Amniotic epithelial cell (primary cell): ENCODE data around the gene SUN2.
A peak's percentile ranks its signal among the peaks of the same experiment; 100 is the strongest.

Experiments used
- DNase-seq: peaks from one replicate; pipeline ENCODE4 v3.0.0-alpha.2; 2010; ENCODE audit warnings: low read depth

SUN2 gene

DNA sequence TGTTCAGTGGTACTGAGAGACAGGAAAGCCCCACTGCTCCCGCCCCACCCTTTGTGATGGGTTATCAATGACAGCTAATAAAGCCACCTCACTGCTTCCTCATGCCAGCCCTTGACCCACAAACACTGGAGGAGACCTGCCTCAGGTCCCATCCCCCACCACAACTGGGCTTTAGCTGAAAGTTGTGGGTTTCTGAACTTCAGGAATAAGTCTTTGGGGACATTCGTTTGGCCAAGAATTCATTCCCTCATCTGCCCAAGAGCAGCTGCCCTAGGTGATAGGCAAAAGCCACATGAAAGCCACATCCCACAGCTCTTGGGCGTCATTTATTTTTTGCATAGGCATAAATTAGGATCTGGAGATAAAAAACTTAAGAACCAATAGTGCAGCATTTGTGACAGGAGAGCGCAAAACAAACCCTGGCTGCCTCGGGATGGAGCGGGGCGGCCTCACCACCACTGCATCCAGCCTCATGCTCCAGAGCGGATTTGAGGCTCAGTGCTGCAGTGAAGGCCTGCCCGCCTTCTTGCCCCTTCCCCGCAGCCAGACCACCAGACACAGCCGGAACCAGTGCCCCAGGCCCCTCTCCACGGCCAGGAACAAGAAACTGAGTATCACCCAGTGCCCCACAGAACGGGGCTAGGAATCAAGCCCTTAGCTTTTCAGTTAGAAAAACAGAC lies 21.2 kb downstream of the SUN2 start:
- no peak for DNase-seq

DNA sequence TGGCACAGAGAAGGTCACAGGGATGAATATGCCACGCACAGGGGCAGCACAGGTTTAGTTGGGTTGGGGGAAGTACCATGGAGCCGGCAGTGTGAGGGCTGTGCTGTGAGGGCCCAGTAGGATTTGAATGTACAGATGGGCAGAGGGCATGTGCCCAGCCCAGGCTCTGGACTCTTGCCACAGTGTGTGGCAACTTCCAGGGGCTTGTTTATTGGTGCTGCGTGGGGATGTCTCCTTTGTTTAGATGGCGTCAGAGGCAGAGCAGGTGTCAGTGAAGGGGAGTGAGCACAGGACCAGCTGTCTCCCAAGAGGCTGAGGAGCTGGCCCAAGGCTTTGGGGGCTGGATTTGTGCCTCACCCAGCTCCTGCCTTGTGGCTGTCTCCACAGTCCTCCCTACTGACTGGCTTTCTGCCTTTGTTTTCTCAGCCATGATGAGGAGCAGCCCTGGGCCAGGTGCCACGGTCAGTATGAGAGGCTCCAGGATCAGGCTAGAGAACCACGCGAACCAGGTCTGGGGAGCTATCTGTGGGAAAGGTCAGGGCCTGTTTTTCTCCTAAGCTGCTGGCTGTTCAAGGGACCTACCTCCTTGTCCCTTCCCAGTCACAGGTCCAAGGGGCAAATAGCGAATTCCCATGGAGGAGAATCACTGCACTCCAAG lies 21.9 kb downstream of the SUN2 start:
- peak; percentile 90 for DNase-seq

GRCh38 chr22:38733329-38733723 lies 22.5 kb downstream of the SUN2 start:
- peak; percentile 40 for DNase-seq

- no peak for DNase-seq
Observed at GRCh38 chr22:38732251-38732815, 23.5 kb downstream of the SUN2 start.

DNA sequence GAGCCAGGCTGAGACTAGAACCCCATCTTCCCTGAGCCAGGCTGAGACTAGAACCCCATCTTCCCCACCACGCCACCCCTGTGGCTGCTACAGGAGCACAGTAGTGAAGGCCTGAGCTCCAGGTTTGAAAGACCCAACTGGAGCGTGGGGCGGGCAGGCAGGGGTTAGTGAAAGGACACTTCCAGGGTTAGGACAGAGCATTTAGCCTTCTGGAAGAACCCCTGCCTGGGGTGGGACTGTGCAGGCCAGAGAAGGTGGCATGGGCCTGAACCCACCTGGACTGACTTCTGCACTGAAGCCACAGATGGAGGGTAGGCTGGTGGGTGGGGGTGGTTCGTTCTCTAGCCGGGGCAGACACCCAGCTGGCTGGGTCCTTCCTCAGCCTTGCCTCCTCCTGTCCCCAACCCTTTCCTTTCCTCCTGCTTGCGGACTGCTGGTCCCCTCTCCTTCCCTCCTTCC lies 24.1 kb downstream of the SUN2 start:
- no peak for DNase-seq

DNA sequence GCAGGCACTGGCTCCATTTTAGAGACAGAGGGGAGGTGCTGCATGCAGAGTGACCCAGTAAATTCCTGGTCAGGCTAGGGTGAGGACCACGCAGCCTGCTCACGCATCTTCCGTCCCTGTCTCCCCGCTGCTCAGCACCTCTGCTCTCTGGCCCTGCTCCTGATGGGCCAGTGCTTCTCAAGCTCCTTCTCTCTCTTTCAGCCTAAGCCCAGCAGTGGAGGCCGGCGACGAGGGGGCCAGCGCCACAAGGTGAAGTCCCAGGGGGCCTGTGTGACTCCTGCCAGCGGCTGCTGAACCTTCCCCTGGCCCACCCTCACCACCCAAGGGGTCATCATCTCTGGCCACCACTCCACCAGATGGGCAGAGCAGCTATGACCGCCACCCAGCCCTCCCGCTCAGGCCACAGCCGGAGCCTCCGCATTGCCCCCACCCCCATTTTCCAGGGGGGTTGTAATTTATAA lies 25.4 kb downstream of the SUN2 start:
- no peak for DNase-seq

DNA sequence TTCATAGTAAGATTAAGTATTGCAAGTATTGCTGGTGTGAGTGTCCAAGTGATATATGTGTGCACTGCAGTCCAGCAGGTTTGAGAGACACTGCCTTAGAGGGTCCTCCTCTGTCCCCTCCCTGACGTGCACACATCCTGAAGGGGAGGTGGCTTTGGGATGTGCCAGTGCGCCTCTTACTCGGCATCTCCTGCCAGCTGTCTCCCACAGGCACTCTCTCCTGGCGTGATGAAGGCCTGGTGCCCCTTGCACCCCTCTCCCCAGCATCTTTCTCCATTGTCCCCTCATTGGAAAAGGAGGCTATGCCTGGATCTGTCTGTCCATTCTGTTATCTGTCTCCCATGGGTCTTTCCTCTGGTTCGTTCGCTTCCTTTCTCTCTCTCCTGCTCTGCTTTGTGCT lies 25.9 kb downstream of the SUN2 start:
- no peak for DNase-seq

DNA sequence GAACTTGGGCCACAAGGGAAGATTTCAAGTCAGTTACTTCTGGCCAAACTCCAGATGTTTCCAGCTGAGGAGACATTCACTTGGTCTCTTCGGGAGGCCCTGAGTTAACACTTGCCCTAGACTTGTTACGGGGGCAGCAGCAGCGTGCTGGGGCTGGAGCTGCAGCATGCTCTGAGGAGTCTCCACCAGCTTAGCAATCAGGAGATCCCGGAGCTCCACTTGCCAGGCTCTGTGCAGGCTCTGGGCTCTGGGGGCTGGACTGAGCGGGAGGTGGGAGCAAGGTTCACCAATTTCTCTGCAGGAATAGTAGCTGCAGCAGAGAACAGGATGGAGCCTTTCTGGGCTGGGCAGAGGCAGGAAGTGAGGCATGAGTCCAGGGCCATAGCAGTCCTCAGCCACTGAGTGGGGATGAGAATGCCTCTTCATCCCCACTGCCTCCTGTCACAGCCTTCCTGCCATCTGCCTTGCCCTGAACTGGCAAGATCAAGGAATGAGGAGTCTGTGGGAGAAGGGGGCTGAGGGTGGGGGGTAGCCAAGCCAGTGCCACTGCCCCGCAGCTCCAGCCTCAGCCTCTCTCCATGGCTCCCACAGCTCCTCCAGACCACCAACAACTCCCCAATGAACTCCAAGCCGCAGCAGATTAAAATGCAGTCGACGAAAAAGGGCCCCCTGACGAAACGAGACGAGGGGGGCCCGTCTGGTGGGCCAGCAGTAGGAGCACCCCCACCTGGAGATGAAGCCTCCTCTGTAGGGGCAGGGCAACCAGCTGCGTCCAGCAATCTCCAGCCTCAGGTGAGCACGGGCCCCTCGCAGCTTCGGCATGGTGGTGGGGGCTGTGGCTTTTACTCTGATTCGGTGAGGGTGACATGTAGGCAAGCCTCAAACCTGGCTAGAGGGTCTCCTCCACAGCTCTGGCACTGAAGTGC lies 26.7 kb downstream of the SUN2 start:
- DNase-seq = no peak

GRCh38 chr22:38727530-38728451 lies 28.0 kb downstream of the SUN2 start:
- no peak for DNase-seq

GRCh38 chr22:38727123-38727522 lies 28.7 kb downstream of the SUN2 start:
- DNase-seq = no peak

DNA sequence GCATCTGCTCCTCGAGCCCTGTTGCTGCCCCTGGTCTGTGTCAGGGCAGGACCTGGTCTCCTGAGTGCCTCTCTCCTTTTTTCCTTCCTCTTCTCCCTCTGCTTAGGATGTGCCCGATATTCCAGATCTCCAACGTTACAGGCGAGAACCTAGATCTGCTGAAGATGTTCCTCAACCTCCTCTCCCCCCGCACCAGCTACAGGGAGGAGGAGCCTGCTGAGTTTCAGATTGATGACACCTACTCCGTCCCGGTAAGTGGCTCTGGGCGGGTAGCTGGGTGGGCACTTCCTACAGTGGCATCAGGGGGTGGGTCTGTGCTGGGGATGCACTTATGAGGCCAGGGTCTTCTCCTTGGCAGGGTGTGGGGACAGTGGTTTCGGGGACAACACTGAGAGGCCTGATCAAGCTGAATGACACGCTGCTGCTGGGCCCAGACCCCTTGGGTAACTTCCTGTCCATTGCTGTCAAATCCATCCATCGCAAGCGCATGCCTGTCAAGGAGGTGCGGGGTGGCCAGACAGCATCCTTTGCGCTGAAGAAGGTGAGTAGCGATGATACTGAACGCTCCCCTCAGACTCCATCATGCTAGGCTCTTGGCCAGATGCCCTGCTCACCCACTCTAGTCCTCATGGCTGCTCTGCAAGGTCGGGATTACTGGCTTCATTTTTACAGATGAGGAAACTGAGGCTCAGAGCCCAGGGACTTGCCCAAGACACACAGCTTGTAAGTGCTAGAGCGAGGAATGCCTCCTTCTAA lies 29.7 kb downstream of the SUN2 start:
- no peak for DNase-seq

- peak; percentile 50 for DNase-seq
Observed at GRCh38 chr22:38724926-38725571, 30.7 kb downstream of the SUN2 start.

- DNase-seq = no peak
Observed at GRCh38 chr22:38724176-38724575, 31.6 kb downstream of the SUN2 start.

GRCh38 chr22:38721551-38721950 lies 34.2 kb downstream of the SUN2 start:
- no peak for DNase-seq

DNA sequence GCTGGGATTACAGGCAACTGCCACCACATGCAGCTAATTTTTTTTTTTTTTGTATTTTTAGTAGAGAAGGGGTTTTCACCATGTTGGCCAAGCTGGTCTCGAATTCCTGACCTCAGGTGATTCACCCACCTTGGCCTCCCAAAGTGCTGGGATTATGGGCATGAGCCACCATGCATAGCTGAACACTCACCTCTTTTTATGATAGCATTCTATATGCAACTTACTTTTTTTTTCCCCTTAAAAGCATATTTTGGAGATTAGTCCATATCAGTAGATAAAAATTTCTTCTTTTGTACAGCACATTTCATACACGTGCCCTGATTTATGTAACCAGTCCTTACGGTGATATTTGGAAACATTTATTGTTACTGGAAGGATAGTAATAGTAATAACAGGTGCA lies 35.4 kb downstream of the SUN2 start:
- DNase-seq = no peak

DNA sequence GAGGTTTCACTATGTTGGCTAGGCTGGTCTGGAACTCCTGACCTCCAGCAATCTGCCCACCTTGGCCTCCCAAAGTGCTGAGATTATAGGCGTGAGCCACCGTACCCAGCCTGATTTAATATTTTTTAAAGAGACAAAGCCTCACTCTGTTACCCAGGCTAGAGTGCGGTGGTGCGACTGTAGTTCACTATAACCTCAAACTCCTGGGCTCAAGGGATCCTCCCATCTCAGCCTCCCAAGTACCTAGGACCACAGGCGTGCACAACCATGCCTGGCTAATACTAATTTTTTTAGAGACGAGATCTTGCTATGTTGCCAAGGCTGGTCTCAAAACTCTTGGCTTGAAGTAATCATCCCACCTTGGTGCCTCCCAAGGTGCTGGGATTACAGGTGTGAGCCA lies 36.6 kb downstream of the SUN2 start:
- no peak for DNase-seq

DNA sequence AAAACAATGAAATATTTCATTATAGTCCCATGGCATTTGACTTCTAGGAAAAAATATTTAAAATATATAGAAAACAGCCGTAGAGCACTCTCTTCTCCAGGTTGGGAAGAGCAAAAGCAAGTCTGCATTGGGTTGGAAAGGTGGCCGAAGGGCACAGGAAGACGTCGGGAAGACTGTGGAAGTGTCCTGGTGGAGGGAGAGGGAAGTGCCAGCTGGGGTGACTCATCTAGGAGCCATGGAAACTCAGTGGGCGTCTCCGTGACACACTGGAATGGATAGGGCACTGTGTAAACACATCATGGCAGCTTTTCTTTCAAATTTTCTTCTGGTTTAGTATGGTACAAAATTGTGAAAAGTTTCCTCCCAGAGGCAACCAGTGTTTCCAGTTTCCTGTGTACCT lies 37.4 kb downstream of the SUN2 start:
- peak; percentile 81 for DNase-seq

DNA sequence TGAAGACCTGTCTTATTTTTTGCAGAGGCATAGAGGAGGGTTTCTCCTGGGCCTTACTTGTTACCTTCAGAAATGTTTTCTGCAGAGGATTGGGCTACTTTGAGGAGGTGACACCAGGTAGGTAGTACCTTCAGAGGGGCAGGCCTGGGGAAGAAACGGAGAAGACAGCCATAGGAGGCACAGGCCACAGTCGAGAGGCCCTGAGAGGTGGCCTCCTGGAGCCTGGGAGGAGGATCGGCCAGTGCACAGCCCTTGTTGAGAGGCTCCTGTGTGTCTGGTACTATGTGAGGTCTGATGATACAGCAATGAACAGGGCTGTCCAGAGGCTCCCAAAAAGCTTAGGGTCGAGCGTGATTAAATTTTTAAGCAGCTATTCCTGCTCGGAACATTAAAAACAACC lies 38.6 kb downstream of the SUN2 start:
- no peak for DNase-seq

DNA sequence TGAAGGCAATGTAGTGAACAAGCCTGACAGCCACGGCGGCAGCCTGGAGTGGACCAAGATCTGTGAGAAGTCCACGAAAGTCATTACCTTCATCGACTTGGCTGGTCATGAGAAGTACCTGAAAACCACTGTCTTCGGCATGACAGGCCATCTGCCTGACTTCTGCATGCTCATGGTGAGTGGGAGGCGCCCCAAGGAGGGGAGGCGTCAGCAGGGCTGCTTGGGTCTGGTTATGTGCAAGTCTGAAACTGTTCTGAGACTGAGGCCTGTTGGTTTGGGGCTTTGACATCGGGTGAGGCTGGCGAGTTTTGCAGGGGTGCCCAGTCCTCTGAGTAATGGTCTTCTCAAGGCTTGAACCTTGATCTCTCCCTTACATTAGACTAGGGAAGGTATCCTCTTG lies 39.0 kb downstream of the SUN2 start:
- DNase-seq = no peak

DNA sequence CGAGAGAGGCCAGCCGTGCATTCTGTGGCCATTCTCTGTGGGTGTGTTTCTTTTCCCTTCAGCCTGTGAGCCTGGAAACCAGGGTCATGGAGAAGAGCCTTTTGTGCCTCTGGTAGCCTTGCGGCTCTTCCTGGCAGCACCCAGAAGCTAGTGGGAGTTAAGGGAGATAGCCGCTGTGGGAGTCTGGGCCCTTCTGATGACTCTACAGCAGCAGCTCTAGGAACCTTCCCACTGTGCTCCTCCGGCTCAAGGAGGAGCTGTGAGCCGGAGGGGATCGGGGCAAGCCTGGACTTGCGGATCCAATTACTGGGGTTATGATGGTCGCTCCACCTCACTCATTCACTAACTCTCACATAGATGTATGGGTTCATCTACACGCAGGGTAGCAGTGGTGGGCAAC lies 39.5 kb downstream of the SUN2 start:
- no peak for DNase-seq
